ENCODE measurements around the gene USP17L25.
"Not testable (repeated sequence)": the region's sequence is repeated elsewhere in the genome, so short reads cannot be mapped to it uniquely, and the experiment has no call there.

DNA sequence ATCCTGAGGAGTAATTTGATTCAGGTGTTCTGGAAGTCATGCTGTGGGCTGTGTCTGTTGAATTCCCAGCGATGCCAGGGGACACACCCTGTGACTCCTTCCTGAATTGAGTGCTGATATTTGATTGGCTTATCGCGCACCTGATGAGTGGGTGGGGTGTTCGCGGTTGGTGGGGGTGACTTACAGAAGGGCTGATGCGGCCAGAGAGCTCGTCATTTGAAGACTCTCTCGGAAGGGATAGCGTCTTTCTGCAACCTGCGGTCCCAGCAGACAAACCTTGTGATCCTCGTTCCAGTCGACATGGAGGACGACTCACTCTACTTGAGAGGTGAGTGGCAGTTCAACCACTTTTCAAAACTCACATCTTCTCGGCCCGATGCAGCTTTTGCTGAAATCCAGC is 33.1 kb downstream of the USP17L25 start, which contains the start of gene USP17L30:
- TF ChIP-seq, protein P1, sequence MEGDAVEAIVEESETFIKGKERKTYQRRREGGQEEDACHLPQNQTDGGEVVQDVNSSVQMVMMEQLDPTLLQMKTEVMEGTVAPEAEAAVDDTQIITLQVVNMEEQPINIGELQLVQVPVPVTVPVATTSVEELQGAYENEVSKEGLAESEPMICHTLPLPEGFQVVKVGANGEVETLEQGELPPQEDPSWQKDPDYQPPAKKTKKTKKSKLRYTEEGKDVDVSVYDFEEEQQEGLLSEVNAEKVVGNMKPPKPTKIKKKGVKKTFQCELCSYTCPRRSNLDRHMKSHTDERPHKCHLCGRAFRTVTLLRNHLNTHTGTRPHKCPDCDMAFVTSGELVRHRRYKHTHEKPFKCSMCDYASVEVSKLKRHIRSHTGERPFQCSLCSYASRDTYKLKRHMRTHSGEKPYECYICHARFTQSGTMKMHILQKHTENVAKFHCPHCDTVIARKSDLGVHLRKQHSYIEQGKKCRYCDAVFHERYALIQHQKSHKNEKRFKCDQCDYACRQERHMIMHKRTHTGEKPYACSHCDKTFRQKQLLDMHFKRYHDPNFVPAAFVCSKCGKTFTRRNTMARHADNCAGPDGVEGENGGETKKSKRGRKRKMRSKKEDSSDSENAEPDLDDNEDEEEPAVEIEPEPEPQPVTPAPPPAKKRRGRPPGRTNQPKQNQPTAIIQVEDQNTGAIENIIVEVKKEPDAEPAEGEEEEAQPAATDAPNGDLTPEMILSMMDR (IDR thresholded peaks at IDR 0.05; ENCODE audit: low read depth, low read length, missing input control): not testable (repeated sequence)
- TF ChIP-seq, protein P2, sequence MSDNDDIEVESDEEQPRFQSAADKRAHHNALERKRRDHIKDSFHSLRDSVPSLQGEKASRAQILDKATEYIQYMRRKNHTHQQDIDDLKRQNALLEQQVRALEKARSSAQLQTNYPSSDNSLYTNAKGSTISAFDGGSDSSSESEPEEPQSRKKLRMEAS (IDR thresholded peaks at IDR 0.05): not testable (repeated sequence)
- not testable (repeated sequence) for TF ChIP-seq TAF1 (conservative IDR thresholded peaks at IDR 0.05); SP1 (IDR thresholded peaks at IDR 0.05); EGR1 (IDR thresholded peaks at IDR 0.05; ENCODE audit: low read depth in 2 of 2); ATF3 (IDR thresholded peaks at IDR 0.05); JUND (IDR thresholded peaks at IDR 0.05)
- TF ChIP-seq, protein P3, sequence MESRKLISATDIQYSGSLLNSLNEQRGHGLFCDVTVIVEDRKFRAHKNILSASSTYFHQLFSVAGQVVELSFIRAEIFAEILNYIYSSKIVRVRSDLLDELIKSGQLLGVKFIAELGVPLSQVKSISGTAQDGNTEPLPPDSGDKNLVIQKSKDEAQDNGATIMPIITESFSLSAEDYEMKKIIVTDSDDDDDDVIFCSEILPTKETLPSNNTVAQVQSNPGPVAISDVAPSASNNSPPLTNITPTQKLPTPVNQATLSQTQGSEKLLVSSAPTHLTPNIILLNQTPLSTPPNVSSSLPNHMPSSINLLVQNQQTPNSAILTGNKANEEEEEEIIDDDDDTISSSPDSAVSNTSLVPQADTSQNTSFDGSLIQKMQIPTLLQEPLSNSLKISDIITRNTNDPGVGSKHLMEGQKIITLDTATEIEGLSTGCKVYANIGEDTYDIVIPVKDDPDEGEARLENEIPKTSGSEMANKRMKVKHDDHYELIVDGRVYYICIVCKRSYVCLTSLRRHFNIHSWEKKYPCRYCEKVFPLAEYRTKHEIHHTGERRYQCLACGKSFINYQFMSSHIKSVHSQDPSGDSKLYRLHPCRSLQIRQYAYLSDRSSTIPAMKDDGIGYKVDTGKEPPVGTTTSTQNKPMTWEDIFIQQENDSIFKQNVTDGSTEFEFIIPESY (IDR thresholded peaks at IDR 0.05): not testable (repeated sequence)
